C4-2B (cell line): ENCODE results near the gene MLC1.

ENCODE experiments used
- H3K27ac ChIP-seq: fragments of 450-650 bp; 2 replicates; pipeline ENCODE4 v1.5.1; 2017
- CTCF ChIP-seq: fragments of 450-650 bp; conservative IDR thresholded peaks from 2 replicates; pipeline ENCODE4 v1.5.1; 2017; ENCODE audit warnings: mild to moderate bottlenecking
- ZFX ChIP-seq: fragments of 450-650 bp; IDR thresholded peaks from 2 replicates; pipeline ENCODE4 v1.6.1; 2017

The MLC1 gene

GRCh38 chr22:50030297-50031188 is 54.7 kb downstream of the MLC1 start:
- TF ChIP-seq CTCF (peak; percentile 99), ZFX (no peak)
- H3K27ac ChIP-seq = no peak overlapping the region

- peak overlapping the region; percentile 81 for H3K27ac ChIP-seq
- TF ChIP-seq ZFX = peak; percentile 85; the same call in 1 of the 2 replicates
- no peak for TF ChIP-seq CTCF
Observed at GRCh38 chr22:50027639-50028537, 57.3 kb downstream of the MLC1 start.

GRCh38 chr22:50025993-50026392 is 59.2 kb downstream of the MLC1 start:
- no peak for TF ChIP-seq ZFX
- no peak for TF ChIP-seq CTCF
- no peak overlapping the region for H3K27ac ChIP-seq

GRCh38 chr22:50022171-50022819 is 62.9 kb downstream of the MLC1 start:
- TF ChIP-seq ZFX (no peak), CTCF (no peak)
- no peak overlapping the region for H3K27ac ChIP-seq

GRCh38 chr22:50020606-50021005 is 64.6 kb downstream of the MLC1 start:
- no peak overlapping the region for H3K27ac ChIP-seq
- TF ChIP-seq CTCF = no peak
- no peak for TF ChIP-seq ZFX

GRCh38 chr22:50019316-50019715 is 65.9 kb downstream of the MLC1 start:
- TF ChIP-seq ZFX = no peak
- no peak for TF ChIP-seq CTCF

More at GRCh38 chr22:50019316-50019715, 65.9 kb downstream of the MLC1 start:
- H3K27ac ChIP-seq = no peak overlapping the region
